ENCODE data around the gene LYZL2.
"Not testable (repeated sequence)": the region's sequence is repeated elsewhere in the genome, so short reads cannot be mapped to it uniquely, and the experiment has no call there.

Gene LYZL2
- long read RNA-seq, result 0 reads

DNA sequence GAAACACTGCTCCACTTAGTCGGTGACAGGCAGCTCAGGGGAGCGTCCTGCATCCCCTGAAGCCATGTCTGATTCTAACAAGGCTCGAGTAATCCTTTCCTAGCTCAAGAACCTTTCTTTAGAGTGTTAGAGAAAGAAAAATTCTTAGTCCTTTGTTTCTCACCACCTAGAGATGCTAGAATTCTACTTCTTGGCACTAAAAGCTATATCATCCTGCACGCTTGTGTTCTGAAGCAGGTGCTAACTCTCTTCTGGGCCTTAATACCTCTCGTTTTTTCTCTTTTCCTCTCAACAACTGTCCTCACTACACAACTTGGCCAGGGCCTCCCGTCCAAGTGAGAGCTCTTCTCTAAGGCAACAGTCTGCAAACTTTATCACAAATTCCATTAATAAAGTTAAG lies at the start of gene LYZL2:
LYZL2 (minus strand) TSS at position 101 of the 400 bp plus-strand sequence. CDS start 2,838 bp downstream, outside the sequence.
- H3K27me3 ChIP-seq (ENCODE audit: insufficient read depth, poor library complexity, severe bottlenecking), result no peaks in the 10 kb centered on the region
- no peak for TF ChIP-seq GABPA (IDR thresholded peaks at IDR 0.05; ENCODE audit: low read depth)
- DNase-seq (ENCODE audit: low read depth in 1 of 2, low spot score in 1 of 2), result no peak

DNA sequence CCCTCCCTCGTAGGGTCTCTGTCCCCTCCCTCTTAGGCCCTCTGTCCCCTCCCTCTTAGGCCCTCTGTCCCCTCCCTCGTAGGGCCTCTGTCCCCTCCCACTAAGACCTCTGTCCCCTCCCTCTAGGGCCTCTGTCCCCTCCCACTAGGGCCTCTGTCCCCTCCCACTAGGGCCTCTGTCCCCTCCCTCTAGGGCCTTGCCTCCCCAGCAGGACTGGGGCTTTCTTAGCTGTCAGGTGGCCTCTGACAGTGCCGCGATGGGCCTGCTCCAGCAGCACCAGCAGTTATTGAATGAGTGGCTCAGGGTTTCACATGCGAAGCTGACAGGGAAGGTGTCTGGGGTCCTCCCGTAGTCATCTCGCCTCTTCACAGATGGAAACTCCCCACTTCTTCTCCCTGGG lies 48.1 kb upstream of the LYZL2 start:
- H3K27ac ChIP-seq (replicated peaks); DNase-seq (ENCODE audit: low read depth in 1 of 2, low spot score in 1 of 2); H3K4me3 ChIP-seq (replicated peaks; ENCODE audit: insufficient read depth, low read length); H3K27me3 ChIP-seq (ENCODE audit: insufficient read depth, poor library complexity, severe bottlenecking): not testable (repeated sequence)

More for the DNA sequence above, at the start of gene LYZL2:
- Histone ChIP-seq H3K27ac (replicated peaks) (no peak within 1 kb of the TSS), H3K4me3 (replicated peaks; ENCODE audit: insufficient read depth, low read length) (no peak within 1 kb of the TSS)

DNA sequence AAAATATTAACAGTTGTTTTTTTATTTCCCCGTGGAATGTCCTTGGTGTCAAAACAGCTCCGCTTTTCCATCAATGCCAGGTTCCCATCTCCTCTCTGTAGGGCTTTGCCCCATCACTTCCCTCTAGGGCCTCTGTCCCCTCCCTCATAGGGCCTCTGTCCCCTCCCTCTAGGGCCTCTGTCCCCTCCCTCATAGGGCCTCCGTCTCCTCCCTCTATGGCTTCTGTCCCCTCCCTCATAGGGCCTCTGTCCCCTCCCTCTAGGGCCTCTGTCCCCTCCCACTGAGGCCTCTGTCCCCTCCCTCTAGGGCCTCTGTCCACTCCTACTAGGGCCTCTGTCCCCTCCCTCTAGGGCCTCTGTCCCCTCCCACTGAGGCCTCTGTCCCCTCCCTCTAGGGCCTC lies 47.6 kb upstream of the LYZL2 start:
- not testable (repeated sequence) for H3K27ac ChIP-seq (replicated peaks); DNase-seq (ENCODE audit: low read depth in 1 of 2, low spot score in 1 of 2); H3K4me3 ChIP-seq (replicated peaks; ENCODE audit: insufficient read depth, low read length); H3K27me3 ChIP-seq (ENCODE audit: insufficient read depth, poor library complexity, severe bottlenecking)

DNA sequence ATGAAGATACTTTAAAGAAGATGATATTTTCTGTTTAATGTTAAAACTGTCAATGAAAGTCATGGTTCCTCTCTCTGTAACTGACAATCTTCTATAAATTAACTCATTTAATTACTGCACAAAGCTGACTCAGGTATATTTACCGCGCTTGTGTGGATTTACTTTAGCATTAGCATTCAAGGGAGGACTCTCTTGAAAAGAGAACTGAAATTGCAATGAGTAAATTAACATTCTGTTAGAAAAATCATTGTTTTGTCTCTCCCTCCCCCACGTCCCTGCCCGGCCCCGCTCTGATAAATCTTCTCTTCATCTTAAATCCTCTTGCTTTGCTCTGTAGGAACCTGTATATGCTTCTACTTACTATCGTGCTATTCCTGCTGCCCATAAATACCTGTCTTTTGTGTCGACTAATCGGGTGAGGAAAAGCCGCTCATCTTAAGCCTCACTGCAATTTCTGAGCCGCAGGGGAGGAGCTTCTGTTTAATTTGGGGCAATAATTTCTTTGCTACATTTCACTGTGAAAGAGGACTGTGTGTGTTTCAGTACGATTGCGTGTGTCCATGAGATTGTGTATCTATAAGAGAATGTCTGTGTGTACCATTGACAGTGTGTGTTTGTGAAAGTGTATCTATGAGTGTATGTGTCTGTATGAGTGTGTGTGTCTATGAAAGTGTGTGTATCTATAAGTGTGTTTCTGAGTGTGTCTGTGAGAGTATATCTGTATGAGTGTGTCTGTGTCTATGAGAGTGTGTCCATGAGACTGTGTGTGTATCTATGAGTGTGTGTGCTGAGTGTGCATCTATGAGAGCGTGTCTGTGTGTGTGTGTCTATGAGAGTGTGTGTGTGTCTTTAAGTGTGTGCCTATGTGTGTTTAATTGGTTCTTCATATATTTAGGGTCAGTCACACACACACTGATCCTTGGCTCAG lies 46.5 kb upstream of the LYZL2 start:
- Histone ChIP-seq H3K4me3 (replicated peaks; ENCODE audit: insufficient read depth, low read length) (no peak overlapping the region), H3K27me3 (ENCODE audit: insufficient read depth, poor library complexity, severe bottlenecking) (peaks cover 2% of the 10 kb centered on the region), H3K27ac (replicated peaks) (no peak overlapping the region)
- DNase-seq (ENCODE audit: low read depth in 1 of 2, low spot score in 1 of 2), result no peak
- TF ChIP-seq GABPA (IDR thresholded peaks at IDR 0.05; ENCODE audit: low read depth), result no peak
- TF ChIP-seq, protein P1, sequence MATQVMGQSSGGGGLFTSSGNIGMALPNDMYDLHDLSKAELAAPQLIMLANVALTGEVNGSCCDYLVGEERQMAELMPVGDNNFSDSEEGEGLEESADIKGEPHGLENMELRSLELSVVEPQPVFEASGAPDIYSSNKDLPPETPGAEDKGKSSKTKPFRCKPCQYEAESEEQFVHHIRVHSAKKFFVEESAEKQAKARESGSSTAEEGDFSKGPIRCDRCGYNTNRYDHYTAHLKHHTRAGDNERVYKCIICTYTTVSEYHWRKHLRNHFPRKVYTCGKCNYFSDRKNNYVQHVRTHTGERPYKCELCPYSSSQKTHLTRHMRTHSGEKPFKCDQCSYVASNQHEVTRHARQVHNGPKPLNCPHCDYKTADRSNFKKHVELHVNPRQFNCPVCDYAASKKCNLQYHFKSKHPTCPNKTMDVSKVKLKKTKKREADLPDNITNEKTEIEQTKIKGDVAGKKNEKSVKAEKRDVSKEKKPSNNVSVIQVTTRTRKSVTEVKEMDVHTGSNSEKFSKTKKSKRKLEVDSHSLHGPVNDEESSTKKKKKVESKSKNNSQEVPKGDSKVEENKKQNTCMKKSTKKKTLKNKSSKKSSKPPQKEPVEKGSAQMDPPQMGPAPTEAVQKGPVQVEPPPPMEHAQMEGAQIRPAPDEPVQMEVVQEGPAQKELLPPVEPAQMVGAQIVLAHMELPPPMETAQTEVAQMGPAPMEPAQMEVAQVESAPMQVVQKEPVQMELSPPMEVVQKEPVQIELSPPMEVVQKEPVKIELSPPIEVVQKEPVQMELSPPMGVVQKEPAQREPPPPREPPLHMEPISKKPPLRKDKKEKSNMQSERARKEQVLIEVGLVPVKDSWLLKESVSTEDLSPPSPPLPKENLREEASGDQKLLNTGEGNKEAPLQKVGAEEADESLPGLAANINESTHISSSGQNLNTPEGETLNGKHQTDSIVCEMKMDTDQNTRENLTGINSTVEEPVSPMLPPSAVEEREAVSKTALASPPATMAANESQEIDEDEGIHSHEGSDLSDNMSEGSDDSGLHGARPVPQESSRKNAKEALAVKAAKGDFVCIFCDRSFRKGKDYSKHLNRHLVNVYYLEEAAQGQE (IDR thresholded peaks at IDR 0.05; ENCODE audit: insufficient replicate concordance, low read depth), result no peak
- TF ChIP-seq POLR2AphosphoS5 (IDR thresholded peaks at IDR 0.05; ENCODE audit: low read depth), result no peak
- TF ChIP-seq SPI1 (IDR thresholded peaks at IDR 0.05; ENCODE audit: borderline replicate concordance, low read depth), result no peak
- TF ChIP-seq, protein P2, sequence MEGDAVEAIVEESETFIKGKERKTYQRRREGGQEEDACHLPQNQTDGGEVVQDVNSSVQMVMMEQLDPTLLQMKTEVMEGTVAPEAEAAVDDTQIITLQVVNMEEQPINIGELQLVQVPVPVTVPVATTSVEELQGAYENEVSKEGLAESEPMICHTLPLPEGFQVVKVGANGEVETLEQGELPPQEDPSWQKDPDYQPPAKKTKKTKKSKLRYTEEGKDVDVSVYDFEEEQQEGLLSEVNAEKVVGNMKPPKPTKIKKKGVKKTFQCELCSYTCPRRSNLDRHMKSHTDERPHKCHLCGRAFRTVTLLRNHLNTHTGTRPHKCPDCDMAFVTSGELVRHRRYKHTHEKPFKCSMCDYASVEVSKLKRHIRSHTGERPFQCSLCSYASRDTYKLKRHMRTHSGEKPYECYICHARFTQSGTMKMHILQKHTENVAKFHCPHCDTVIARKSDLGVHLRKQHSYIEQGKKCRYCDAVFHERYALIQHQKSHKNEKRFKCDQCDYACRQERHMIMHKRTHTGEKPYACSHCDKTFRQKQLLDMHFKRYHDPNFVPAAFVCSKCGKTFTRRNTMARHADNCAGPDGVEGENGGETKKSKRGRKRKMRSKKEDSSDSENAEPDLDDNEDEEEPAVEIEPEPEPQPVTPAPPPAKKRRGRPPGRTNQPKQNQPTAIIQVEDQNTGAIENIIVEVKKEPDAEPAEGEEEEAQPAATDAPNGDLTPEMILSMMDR (IDR thresholded peaks at IDR 0.05; ENCODE audit: insufficient read depth, low read length), result no peak

DNA sequence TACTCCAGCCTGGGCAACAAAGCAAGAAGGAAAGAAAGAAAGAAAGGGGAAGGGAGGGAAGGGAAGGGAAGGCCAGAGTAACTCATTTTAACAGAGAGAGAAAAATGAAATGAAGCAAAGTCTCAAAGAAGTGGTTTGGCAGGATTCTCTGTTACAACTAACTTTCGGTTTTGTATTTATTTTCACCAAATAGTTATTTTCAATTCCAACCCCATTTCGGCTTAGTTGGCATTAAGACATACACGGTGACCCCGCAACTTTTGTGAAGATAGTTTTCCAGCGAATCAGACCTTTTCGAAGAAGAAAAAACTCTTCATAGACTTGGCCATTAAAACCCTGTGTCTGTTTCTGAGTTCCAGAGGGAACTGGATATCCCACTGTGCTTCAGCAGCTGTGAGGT lies 45.2 kb upstream of the LYZL2 start:
- H3K27ac ChIP-seq (replicated peaks), result no peak overlapping the region

DNA sequence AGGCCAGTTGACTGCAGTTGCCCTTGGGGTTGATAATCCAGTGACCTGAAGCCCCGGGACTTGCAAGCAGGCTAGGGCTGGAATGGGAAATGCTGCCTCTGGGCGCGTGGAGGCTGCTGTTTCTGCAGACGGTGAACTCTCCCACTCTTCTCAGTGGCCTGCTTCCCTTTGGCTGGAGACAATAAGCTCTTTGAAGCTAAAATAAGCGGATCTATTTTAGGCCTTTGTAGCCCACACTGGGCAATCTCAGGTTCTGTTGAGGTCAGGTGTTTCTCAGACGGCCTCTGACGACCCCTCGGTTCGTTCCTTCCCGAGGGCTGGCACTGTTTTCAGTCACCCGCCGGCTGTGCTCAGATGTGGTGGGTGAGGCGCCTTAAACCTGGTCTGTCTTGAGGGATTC lies 43.7 kb upstream of the LYZL2 start:
- H3K27ac ChIP-seq (replicated peaks); H3K4me3 ChIP-seq (replicated peaks; ENCODE audit: insufficient read depth, low read length); H3K27me3 ChIP-seq (ENCODE audit: insufficient read depth, poor library complexity, severe bottlenecking); DNase-seq (ENCODE audit: low read depth in 1 of 2, low spot score in 1 of 2): not testable (repeated sequence)

More for the DNA sequence above, 45.2 kb upstream of the LYZL2 start:
- TF ChIP-seq POLR2AphosphoS5 (IDR thresholded peaks at IDR 0.05; ENCODE audit: low read depth), result no peak
- TF ChIP-seq, protein P1 (IDR thresholded peaks at IDR 0.05; ENCODE audit: insufficient replicate concordance, low read depth), result no peak
- no peak for TF ChIP-seq SPI1 (IDR thresholded peaks at IDR 0.05; ENCODE audit: borderline replicate concordance, low read depth)
- TF ChIP-seq GABPA (IDR thresholded peaks at IDR 0.05; ENCODE audit: low read depth), result no peak
- TF ChIP-seq, protein P2 (IDR thresholded peaks at IDR 0.05; ENCODE audit: insufficient read depth, low read length), result no peak
- DNase-seq (ENCODE audit: low read depth in 1 of 2, low spot score in 1 of 2), result no peak
- H3K4me3 ChIP-seq (replicated peaks; ENCODE audit: insufficient read depth, low read length), result no peak overlapping the region
- H3K27me3 ChIP-seq (ENCODE audit: insufficient read depth, poor library complexity, severe bottlenecking), result no peaks in the 10 kb centered on the region

DNA sequence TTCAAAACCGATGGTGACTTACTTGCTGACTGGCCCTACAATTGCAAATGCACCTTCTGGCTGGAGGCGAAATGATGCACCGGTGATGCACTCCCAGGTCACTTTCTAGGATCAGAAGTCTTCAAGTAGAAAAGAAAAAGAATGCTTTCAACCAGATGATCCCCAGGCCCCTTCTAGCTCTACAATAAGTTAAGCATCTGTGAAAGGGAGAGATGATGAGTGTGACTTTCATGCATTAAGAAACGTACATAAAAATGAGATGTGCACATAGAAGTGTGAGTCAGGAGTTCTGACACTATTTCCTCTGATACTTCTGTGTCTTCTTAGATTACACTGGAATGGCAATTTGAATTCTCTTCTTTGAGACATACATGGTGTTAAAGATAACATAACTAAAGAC lies 42.8 kb upstream of the LYZL2 start:
- not testable (repeated sequence) for DNase-seq (ENCODE audit: low read depth in 1 of 2, low spot score in 1 of 2); H3K27me3 ChIP-seq (ENCODE audit: insufficient read depth, poor library complexity, severe bottlenecking); H3K4me3 ChIP-seq (replicated peaks; ENCODE audit: insufficient read depth, low read length); H3K27ac ChIP-seq (replicated peaks)

All from HL-60 (cell line).